Endothelial cell of umbilical vein (primary cell): ENCODE data around the gene MANBA. TPM values are rescaled to one million over a fixed set of nuclear protein-coding genes. Genes with fewer than 3 reads are reported as not detected.

ENCODE experiments used
- BruUV-seq: library from RNA; stranded (reverse); fragments of 400-500 nt; replicated peaks from 2 replicates; lab custom pipeline; 2021; lab: Mats Ljungman, UMichigan
- CTCF ChIA-PET: fragments of 300-600, 350-600 bp; sonication (Branson Sonifier 250); formaldehyde crosslinking; loops from one replicate; lab custom pipeline; 2021; ENCODE audit warnings: antibody characterized with exemption, inconsistent platforms; lab: Charles Lee
- POLR2A ChIA-PET: fragments of 300-600, 350-600 bp; sonication (Branson Sonifier 250); formaldehyde crosslinking; loops from one replicate; lab custom pipeline; 2021; ENCODE audit warnings: antibody characterized with exemption, inconsistent platforms; lab: Charles Lee
- DNase-seq: peaks from one replicate; pipeline ENCODE4 v3.0.0-alpha.2; 2011; ENCODE audit warnings: low read depth, low spot score
- FAIRE-seq: peaks from 2 replicates; lab custom pipeline; 2011; peaks lifted over from hg19 to GRCh38; lab: Jason Lieb, UNC
- H2AFZ ChIP-seq: 2 replicates; pipeline ENCODE4 v1.6.0; 2012; ENCODE audit warnings: low read depth, low read length, control low read depth, inconsistent platforms
- H3K27ac ChIP-seq: 2 replicates; pipeline ENCODE4 v1.5.1; 2011; ENCODE audit warnings: low read depth, mild to moderate bottlenecking, control low read depth, low read length, moderate library complexity; ENCODE audit not compliant: insufficient read depth
- H3K27me3 ChIP-seq, 2 experiments: 2 replicates each; pipeline versions ENCODE4 v1.6.0 to v1.6.1; 2011; ENCODE audit warnings: low read length in 2 of 2, mixed read lengths in 1 of 2; ENCODE audit not compliant: control insufficient read depth in 2 of 2, insufficient read depth in 2 of 2
- H3K36me3 ChIP-seq, 2 experiments: 2 replicates in 1 of 2; 3 replicates in 1 of 2; pipeline ENCODE4 v1.5.1; 2011; ENCODE audit warnings: low read length in 2 of 2, mild to moderate bottlenecking in 1 of 2, moderate library complexity in 1 of 2; ENCODE audit not compliant: control insufficient read depth in 2 of 2, insufficient read depth in 2 of 2; ENCODE audit errors: extremely low read depth in 1 of 2
- H3K4me1 ChIP-seq: 3 replicates; pipeline ENCODE4 v1.5.1; 2011; ENCODE audit warnings: mild to moderate bottlenecking, low read length; ENCODE audit not compliant: control insufficient read depth, insufficient read depth; ENCODE audit errors: extremely low read depth
- H3K4me2 ChIP-seq: 2 replicates; pipeline ENCODE4 v1.6.1; 2011; ENCODE audit warnings: low read length, control low read depth, mixed read lengths; ENCODE audit not compliant: insufficient read depth
- H3K4me3 ChIP-seq, 3 experiments: fragments of 200-600 bp in 1 of 3; sonication (generic), shearing (Covaris generic) in 1 of 3; replicated peaks in 1 of 3; 2 replicates each; pipeline ENCODE4 v1.5.1; 2011 to 2016; ENCODE audit warnings: control low read depth in 3 of 3, low read length in 3 of 3, mild to moderate bottlenecking in 2 of 3, inconsistent platforms in 1 of 3, low read depth in 1 of 3, moderate library complexity in 1 of 3; ENCODE audit not compliant: insufficient read depth in 1 of 3
- H3K79me2 ChIP-seq: 2 replicates; pipeline ENCODE4 v1.6.0; 2012; ENCODE audit warnings: low read length, inconsistent platforms; ENCODE audit not compliant: control insufficient read depth, insufficient read depth
- H3K9ac ChIP-seq: replicated peaks from 2 replicates; pipeline ENCODE3; 2011; ENCODE audit warnings: low read length, control low read depth; ENCODE audit not compliant: insufficient read depth; ENCODE audit errors: extremely low read depth
- H3K9me1 ChIP-seq: replicated peaks from 3 replicates; pipeline ENCODE4 v1.6.0; 2011; ENCODE audit warnings: mild to moderate bottlenecking, low read length; ENCODE audit not compliant: control insufficient read depth, insufficient read depth; ENCODE audit errors: extremely low read depth
- H3K9me3 ChIP-seq: replicated peaks from 2 replicates; pipeline ENCODE4 v1.5.1; 2012; ENCODE audit warnings: low read length, inconsistent platforms; ENCODE audit not compliant: control insufficient read depth, insufficient read depth
- H4K20me1 ChIP-seq: replicated peaks from 2 replicates; pipeline ENCODE3; 2011; ENCODE audit warnings: mild to moderate bottlenecking, low read length; ENCODE audit not compliant: control insufficient read depth, insufficient read depth; ENCODE audit errors: extremely low read depth
- CTCF ChIP-seq, 2 donors: IDR thresholded peaks; 1 replicate in 1 of 2; 2 replicates in 1 of 2; pipeline ENCODE4 v1.5.1; 2011; ENCODE audit warnings: low read length in 2 of 2, mild to moderate bottlenecking in 2 of 2, moderate library complexity in 2 of 2, control low read depth in 1 of 2, inconsistent platforms in 1 of 2, low read depth in 1 of 2; ENCODE audit not compliant: insufficient read depth in 1 of 2; ENCODE audit errors: extremely low read depth in 1 of 2
- FOS ChIP-seq: IDR thresholded peaks from 2 replicates; pipeline ENCODE4 v1.6.1; 2011; ENCODE audit warnings: mild to moderate bottlenecking, low read length, moderate library complexity, borderline replicate concordance; ENCODE audit not compliant: insufficient read depth
- GATA2 ChIP-seq: IDR thresholded peaks from 2 replicates; pipeline ENCODE4 v1.7.0; 2011; ENCODE audit warnings: low read depth, mild to moderate bottlenecking, moderate library complexity, mixed read lengths, low read length; ENCODE audit not compliant: insufficient read length, insufficient read depth
- MAX ChIP-seq: IDR thresholded peaks from 2 replicates; pipeline ENCODE4 v1.6.1; 2011; ENCODE audit not compliant: insufficient read depth, insufficient read length
- MYC ChIP-seq: IDR thresholded peaks from one replicate; pipeline ENCODE4 v1.6.1; 2011; ENCODE audit warnings: mild to moderate bottlenecking, low read depth, low read length
- POLR2A ChIP-seq: IDR thresholded peaks from 2 replicates; pipeline ENCODE4 v1.6.1; 2012; ENCODE audit warnings: low read depth, mild to moderate bottlenecking, control low read depth, low read length
- POLR2AphosphoS5 ChIP-seq: IDR thresholded peaks from 2 replicates; pipeline ENCODE4 v1.6.1; 2012; ENCODE audit warnings: low read depth, mild to moderate bottlenecking, control low read depth, low read length, moderate library complexity; ENCODE audit not compliant: insufficient read depth
- dilution Hi-C: fragments of 300-500 bp; cut with MboI; formaldehyde crosslinking; loops from one replicate; pipeline ENCODE4 v1.15.0; 2019; ENCODE audit warnings: low sequenced_read_pairs; ENCODE audit not compliant: extremely low pct_ligation_motif_present
- intact Hi-C: fragments of 100-400 bp; cut with micrococcal nuclease; formaldehyde crosslinking; loops from one replicate; pipeline ENCODE4 v1.10.0; 2022
- polyA plus RNA-seq, 4 experiments: library from polyadenylated mRNA; depleted of rRNA in 3 of 4; stranded (reverse) in 3 of 4; unstranded in 1 of 4; fragments of >200 nt; gene quantifications; 2 replicates each; pipeline versions ENCODE4 v1.2.1 to v1.2.3, GENCODE V29; 2011 to 2012; ENCODE audit warnings: missing spikeins in 1 of 4
- total RNA-seq: library from RNA; stranded (reverse); gene quantifications from 2 replicates; pipeline ENCODE4 v1.2.3, GENCODE V29; 2021

The MANBA gene
- total and polyA plus RNA-seq, 2 donors (not counting 3 experiments of a cell fraction or from before 2014, with no cell fraction given): 5.6 to 7.7 TPM

GRCh38 chr4:102732678-102733077 lies 28.1 kb downstream of the MANBA start:
- FAIRE-seq (no peak), DNase-seq (no peak)
- ChIA-PET CTCF (no interaction called here), POLR2A (no interaction called here)
- Histone ChIP-seq H3K4me3 (no peak overlapping the region), H3K36me3 (no peaks in the 10 kb centered on the region), H3K9ac (no peak overlapping the region), H3K4me1 (no peaks in the 10 kb centered on the region), H3K27me3 (no peaks in the 10 kb centered on the region), H3K79me2 (no peaks in the 10 kb centered on the region), H3K9me3 (no peaks in the 10 kb centered on the region), H2AFZ (no peak overlapping the region), H4K20me1 (no peaks in the 10 kb centered on the region), H3K27ac (no peak overlapping the region), H3K4me2 (no peak overlapping the region), H3K9me1 (no peaks in the 10 kb centered on the region)
- no TSS peak for BruUV-seq
- intact Hi-C loops (no loop called here), dilution Hi-C loops (no loop called here)
- no peak for TF ChIP-seq POLR2A
- no peak for TF ChIP-seq MYC
- TF ChIP-seq CTCF (IDR thresholded peaks at IDR 0.05; ENCODE audit: extremely low read depth in 1 of 2, insufficient read depth in 1 of 2, low read depth in 1 of 2, low read length in 2 of 2): no peak
- no peak for TF ChIP-seq POLR2AphosphoS5
- no peak for TF ChIP-seq MAX
- no peak for TF ChIP-seq FOS
- TF ChIP-seq GATA2: no peak
